Loucy (cell line): ENCODE results near the gene TPRA1.

Source experiments
- H2AFZ ChIP-seq: fragments of 200-600 bp; sonication (generic); 2 replicates; pipeline ENCODE4 v1.6.0; 2016; ENCODE audit warnings: antibody characterized with exemption, mild to moderate bottlenecking, low read length, moderate library complexity
- H3F3A ChIP-seq: fragments of 200-600 bp; 2 replicates; pipeline ENCODE4 v1.6.0; 2016; ENCODE audit warnings: antibody characterized with exemption, low read depth, mild to moderate bottlenecking
- H3K27me3 ChIP-seq: fragments of 200-600 bp; sonication (generic); 2 replicates; pipeline ENCODE4 v1.6.1; 2014; ENCODE audit warnings: low read length, mild to moderate bottlenecking; ENCODE audit not compliant: insufficient read depth, poor library complexity, severe bottlenecking
- H3K36me3 ChIP-seq: fragments of 200-600 bp; sonication (generic); 2 replicates; pipeline ENCODE4 v1.6.1; 2016; ENCODE audit warnings: low read length; ENCODE audit not compliant: insufficient read depth
- H3K4me1 ChIP-seq: fragments of 200-600 bp; sonication (generic); 2 replicates; pipeline ENCODE4 v1.5.1; 2014; ENCODE audit warnings: low read length, mild to moderate bottlenecking; ENCODE audit not compliant: insufficient read depth, poor library complexity, severe bottlenecking
- H3K4me2 ChIP-seq: fragments of 200-600 bp; sonication (generic); 2 replicates; pipeline ENCODE4 v1.6.0; 2014; ENCODE audit warnings: antibody characterized with exemption, low read length, low read depth, mild to moderate bottlenecking; ENCODE audit not compliant: poor library complexity, severe bottlenecking
- H3K4me3 ChIP-seq: fragments of 200-600 bp; sonication (generic); 2 replicates; pipeline ENCODE4 v1.5.1; 2014; ENCODE audit warnings: low read length, mild to moderate bottlenecking, mixed read lengths; ENCODE audit not compliant: poor library complexity, severe bottlenecking
- H3K79me2 ChIP-seq: fragments of 200-600 bp; sonication (generic); 2 replicates; pipeline ENCODE4 v1.6.1; 2014; ENCODE audit warnings: low read length; ENCODE audit not compliant: insufficient read depth
- H3K9ac ChIP-seq: fragments of 200-600 bp; sonication (generic); 2 replicates; pipeline ENCODE4 v1.6.0; 2014; ENCODE audit warnings: mild to moderate bottlenecking, low read depth, low read length, moderate library complexity; ENCODE audit not compliant: poor library complexity, severe bottlenecking
- H3K9me2 ChIP-seq: fragments of 200-600 bp; sonication (generic); replicated peaks from 2 replicates; pipeline ENCODE4 v1.6.1; 2016; ENCODE audit warnings: low read depth, low read length, mixed read lengths
- H3K9me3 ChIP-seq: fragments of 200-600 bp; sonication (generic); 2 replicates; pipeline ENCODE4 v1.6.1; 2014; ENCODE audit warnings: mild to moderate bottlenecking, antibody characterized with exemption, low read length, low read depth; ENCODE audit not compliant: insufficient read depth
- H4K20me1 ChIP-seq: fragments of 200-600 bp; sonication (generic); 2 replicates; pipeline ENCODE4 v1.6.0; 2014; ENCODE audit warnings: antibody characterized with exemption, low read length, mild to moderate bottlenecking; ENCODE audit not compliant: insufficient read depth, poor library complexity, severe bottlenecking
- CTCF ChIP-seq: fragments of 200-600 bp; sonication (generic); conservative IDR thresholded peaks from 2 replicates; pipeline ENCODE4 v1.5.1; 2014; ENCODE audit warnings: mild to moderate bottlenecking, antibody characterized with exemption, low read length
- EZH2phosphoT487 ChIP-seq: fragments of 200-600 bp; IDR thresholded peaks from 2 replicates; pipeline ENCODE4 v1.6.1; 2018; ENCODE audit warnings: antibody characterized with exemption, mild to moderate bottlenecking, moderate library complexity, borderline replicate concordance

The TPRA1 gene

GRCh38 chr3:127550468-127551157 lies 39.9 kb downstream of the TPRA1 start:
- no peaks in the 10 kb centered on the region for H3F3A ChIP-seq
- H4K20me1 ChIP-seq, result no peaks in the 10 kb centered on the region
- no peaks in the 10 kb centered on the region for H3K9me3 ChIP-seq
- H3K9ac ChIP-seq, result no peak overlapping the region
- TF ChIP-seq CTCF, result no peak
- no peak for TF ChIP-seq EZH2phosphoT487
- H2AFZ ChIP-seq, result no peak overlapping the region
- H3K9me2 ChIP-seq, result no peaks in the 10 kb centered on the region
- H3K4me1 ChIP-seq, result peaks cover 5% of the 10 kb centered on the region
- H3K36me3 ChIP-seq, result no peaks in the 10 kb centered on the region
- H3K79me2 ChIP-seq, result no peaks in the 10 kb centered on the region
- no peaks in the 10 kb centered on the region for H3K27me3 ChIP-seq
- H3K4me3 ChIP-seq, result no peak overlapping the region
- H3K4me2 ChIP-seq, result no peak overlapping the region

DNA sequence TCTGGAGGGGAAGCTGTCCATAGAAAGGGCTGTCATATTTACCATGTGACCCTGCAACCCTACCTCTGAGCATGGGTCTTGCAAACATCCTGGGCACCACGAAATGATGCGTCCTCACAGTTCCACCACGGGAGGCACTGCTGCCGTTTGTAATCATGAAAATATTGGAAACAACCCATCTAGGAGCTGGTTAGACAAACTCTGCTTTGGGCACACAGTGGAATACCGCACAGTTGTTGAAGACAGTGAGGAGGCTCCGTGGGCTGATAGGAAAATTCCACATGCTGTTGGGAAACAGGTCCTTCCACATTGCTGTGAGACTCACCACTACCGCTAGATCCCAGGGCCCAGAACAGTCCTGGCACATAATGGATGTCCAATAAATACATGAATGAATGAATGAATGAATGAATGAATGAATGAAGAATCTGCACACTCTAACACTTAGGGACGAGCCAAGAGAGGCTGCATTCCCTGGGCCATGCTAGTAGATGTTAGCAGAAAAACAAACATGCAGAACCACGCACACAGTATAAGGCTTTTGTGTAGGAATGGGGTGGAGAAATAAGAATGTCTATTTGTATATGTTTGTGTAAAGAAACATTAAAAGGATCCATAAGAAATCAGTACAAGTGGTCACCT lies 40.6 kb downstream of the TPRA1 start:
- H3F3A ChIP-seq, result no peaks in the 10 kb centered on the region
- no peaks in the 10 kb centered on the region for H3K9me3 ChIP-seq
- peaks cover 5% of the 10 kb centered on the region for H3K4me1 ChIP-seq
- H2AFZ ChIP-seq, result no peak overlapping the region
- H3K9ac ChIP-seq, result no peak overlapping the region
- H3K79me2 ChIP-seq, result no peaks in the 10 kb centered on the region
- H4K20me1 ChIP-seq, result no peaks in the 10 kb centered on the region
- H3K9me2 ChIP-seq, result no peaks in the 10 kb centered on the region
- H3K27me3 ChIP-seq, result no peaks in the 10 kb centered on the region
- TF ChIP-seq CTCF (no peak), EZH2phosphoT487 (no peak)
- H3K36me3 ChIP-seq, result no peaks in the 10 kb centered on the region
- no peak overlapping the region for H3K4me3 ChIP-seq
- no peak overlapping the region for H3K4me2 ChIP-seq

- peak overlapping the region; percentile 80 for H2AFZ ChIP-seq
Observed at GRCh38 chr3:127547761-127548605, 42.5 kb downstream of the TPRA1 start.

More at GRCh38 chr3:127547761-127548605, 42.5 kb downstream of the TPRA1 start:
- peak overlapping the region; percentile 62 for H3K4me3 ChIP-seq
- H3K9ac ChIP-seq, result peak overlapping the region; percentile 49
- TF ChIP-seq EZH2phosphoT487 (no peak), CTCF (peak; percentile 60)
- no peaks in the 10 kb centered on the region for H3K9me3 ChIP-seq
- no peaks in the 10 kb centered on the region for H3K27me3 ChIP-seq
- no peaks in the 10 kb centered on the region for H3K9me2 ChIP-seq
- H4K20me1 ChIP-seq, result no peaks in the 10 kb centered on the region
- no peaks in the 10 kb centered on the region for H3F3A ChIP-seq
- H3K79me2 ChIP-seq, result no peaks in the 10 kb centered on the region
- no peaks in the 10 kb centered on the region for H3K36me3 ChIP-seq
- peaks cover 5% of the 10 kb centered on the region for H3K4me1 ChIP-seq
- peak overlapping the region; percentile 59 for H3K4me2 ChIP-seq
